ENCODE results near the gene ZNF800.
A peak's percentile ranks its signal among the peaks of the same experiment; 100 is the strongest.

Gene ZNF800

GRCh38 chr7:127348247-127348631, 44.3 kb downstream of the ZNF800 start:
- no peak for DNase-seq (ENCODE audit: low read depth, low spot score)

GRCh38 chr7:127347567-127348246, 44.8 kb downstream of the ZNF800 start:
- DNase-seq (ENCODE audit: low read depth, low spot score): peak; percentile 39

GRCh38 chr7:127346575-127347256, 45.8 kb downstream of the ZNF800 start:
- DNase-seq (ENCODE audit: low read depth, low spot score): no peak

GRCh38 chr7:127342596-127342995, 49.9 kb downstream of the ZNF800 start:
- DNase-seq (ENCODE audit: low read depth, low spot score): no peak

GRCh38 chr7:127338122-127338521, 54.4 kb downstream of the ZNF800 start:
- no peak for DNase-seq (ENCODE audit: low read depth, low spot score)

GRCh38 chr7:127337581-127337980, 54.9 kb downstream of the ZNF800 start:
- no peak for DNase-seq (ENCODE audit: low read depth, low spot score)

- no peak for DNase-seq (ENCODE audit: low read depth, low spot score)
Measured at GRCh38 chr7:127336458-127336857, 56.0 kb downstream of the ZNF800 start.

GRCh38 chr7:127332880-127333279, 59.6 kb downstream of the ZNF800 start:
- no peak for DNase-seq (ENCODE audit: low read depth, low spot score)

GRCh38 chr7:127330070-127330469, 62.4 kb downstream of the ZNF800 start:
- no peak for DNase-seq (ENCODE audit: low read depth, low spot score)

GRCh38 chr7:127322832-127323493, 69.5 kb downstream of the ZNF800 start:
- no peak for DNase-seq (ENCODE audit: low read depth, low spot score)

GRCh38 chr7:127322351-127322750, 70.2 kb downstream of the ZNF800 start:
- no peak for DNase-seq (ENCODE audit: low read depth, low spot score)

GRCh38 chr7:127320974-127321373, 71.5 kb downstream of the ZNF800 start:
- no peak for DNase-seq (ENCODE audit: low read depth, low spot score)

Measured in activated CD4-positive, CD25-positive, alpha-beta regulatory T cell treated with anti-CD3 and anti-CD28 coated beads, Interleukin-2, amount 50 U/mL, for 16 hours (primary cell).